Activated gamma-delta T cell treated with anti-CD3 and anti-CD28 coated beads, Interleukin-2, amount 50 U/mL, for 16 hours (primary cell): ENCODE results near the gene MID2.
A peak's percentile ranks its signal among the peaks of the same experiment; 100 is the strongest.
"Not testable (repeated sequence)": the region's sequence is repeated elsewhere in the genome, so short reads cannot be mapped to it uniquely, and the experiment has no call there.

Experiments
- DNase-seq: peaks from one replicate; pipeline ENCODE4 v3.0.0-alpha.2; 2020; ENCODE audit warnings: low read depth

Gene MID2

GRCh38 chrX:107825698-107826237 is at the start of gene MID2:
MID2 (plus strand) TSS chrX:107825866; CDS start chrX:107826427, 561 bp downstream.
- no peak for DNase-seq

DNA sequence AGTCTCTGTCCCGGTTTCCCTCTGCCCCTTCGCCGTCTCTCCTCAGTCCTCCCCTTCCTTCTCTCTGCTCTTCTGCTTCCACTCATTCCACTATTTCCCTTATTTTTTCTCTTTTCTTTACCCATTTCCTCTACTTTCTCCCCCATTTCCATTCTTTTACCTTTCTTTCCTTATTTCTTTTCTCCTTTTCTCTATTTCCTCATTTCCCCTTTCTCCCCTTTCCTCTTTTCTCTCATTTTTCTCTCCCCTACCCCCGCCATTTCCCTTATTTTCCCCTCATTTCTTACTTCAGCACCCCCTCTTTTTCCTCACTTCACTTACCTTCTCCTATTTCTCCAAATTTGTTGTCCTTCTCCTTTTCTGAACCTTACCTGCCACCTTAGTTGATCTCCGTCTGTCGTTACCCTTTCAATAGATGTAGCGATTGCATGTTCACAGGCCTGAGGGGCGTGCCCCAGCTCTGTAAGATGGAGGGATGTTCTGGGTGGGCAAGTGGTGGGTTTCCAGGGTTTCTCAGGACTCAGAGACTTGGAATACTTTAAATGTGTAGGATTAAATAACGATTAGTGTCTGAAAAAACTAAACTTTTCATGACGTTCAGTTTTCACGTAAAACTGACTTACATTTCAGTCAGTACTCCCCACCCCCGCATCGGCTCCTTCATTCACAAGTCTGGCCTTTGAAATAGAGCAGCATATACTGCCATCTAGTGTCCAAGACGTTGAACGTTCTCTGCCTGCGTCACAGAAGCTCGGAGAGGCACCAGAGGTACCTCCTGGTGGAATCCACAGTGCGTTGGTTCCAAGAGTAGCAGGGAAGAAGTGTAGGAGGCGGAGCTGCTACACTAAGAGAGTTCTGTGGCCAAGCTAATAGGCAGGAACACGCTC is 48.8 kb upstream of the MID2 start:
- peak; percentile 58 for DNase-seq

DNA sequence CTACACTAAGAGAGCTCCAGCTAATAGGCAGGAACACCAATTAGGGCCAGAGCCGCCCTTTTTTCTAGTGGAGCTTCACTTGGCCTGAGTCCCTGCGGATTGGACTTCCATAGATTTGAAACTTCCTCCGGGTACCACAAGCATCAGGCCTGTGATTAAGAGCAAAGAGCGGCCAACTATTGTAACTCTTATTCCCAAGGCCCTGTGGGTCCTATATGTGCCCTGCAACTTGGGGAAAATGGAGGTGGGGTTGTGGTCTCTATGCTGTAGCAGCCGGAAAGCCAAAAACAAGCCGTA is 48.2 kb upstream of the MID2 start, which contains the start of gene NCBP2L:
TSS of gene NCBP2L (plus strand) at position 198 of the 297 bp plus-strand sequence. CDS start 16,488 bp downstream, outside the sequence.
- DNase-seq: no peak

DNA sequence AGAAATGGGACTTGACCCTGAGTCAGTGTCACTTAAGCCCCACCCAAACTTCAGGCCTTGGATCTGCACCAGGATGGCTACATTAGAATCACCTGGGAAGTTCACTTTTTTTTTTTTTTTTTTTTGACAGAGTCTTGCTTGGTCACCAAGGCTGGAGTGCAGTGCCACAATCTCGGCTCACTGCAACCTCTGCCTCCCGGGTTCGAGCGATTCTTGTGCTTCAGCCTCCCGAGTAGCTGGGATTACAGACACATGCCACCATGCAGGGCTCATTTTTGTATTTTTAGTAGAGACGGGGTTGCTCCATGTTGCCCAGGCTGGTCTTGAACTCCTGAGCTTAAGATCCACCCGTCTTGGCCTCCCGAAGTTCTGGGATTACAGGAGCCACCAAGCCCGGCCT is 45.1 kb upstream of the MID2 start:
- no peak for DNase-seq

GRCh38 chrX:107787827-107788226 is 37.8 kb upstream of the MID2 start:
- DNase-seq: no peak

- DNase-seq: no peak
These were observed 21.2 kb upstream of the MID2 start for GRCh38 chrX:107804427-107804826.

- no peak for DNase-seq
These were observed 20.5 kb upstream of the MID2 start for GRCh38 chrX:107805179-107805578.

- DNase-seq: not testable (repeated sequence)
These were observed 15.6 kb upstream of the MID2 start for GRCh38 chrX:107810053-107810452.

GRCh38 chrX:107818900-107819521 is 6.7 kb upstream of the MID2 start:
- DNase-seq: no peak

DNA sequence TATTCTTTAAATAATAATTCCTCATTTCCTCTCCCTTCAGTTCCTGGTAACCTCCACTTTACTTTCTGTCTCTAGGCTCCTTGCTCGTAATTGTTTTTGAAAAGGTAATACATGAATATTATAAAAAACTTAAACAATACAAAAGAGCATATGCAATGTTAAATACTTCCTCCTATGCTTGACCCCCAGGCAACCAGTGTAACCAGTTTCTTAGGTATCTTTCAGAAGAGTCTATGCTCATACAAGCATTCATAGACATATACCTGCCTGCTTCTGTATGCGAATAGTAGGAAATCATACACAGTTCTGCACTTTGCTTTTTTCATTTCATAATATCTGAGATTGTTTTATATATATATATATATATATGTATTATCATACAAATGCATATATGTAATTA is 2.6 kb upstream of the MID2 start:
- DNase-seq: no peak

GRCh38 chrX:107823456-107823855 is 2.2 kb upstream of the MID2 start:
- DNase-seq: no peak

- peak; percentile 8 for DNase-seq
These were observed 768 bp downstream of the MID2 start for GRCh38 chrX:107826238-107827029.

DNA sequence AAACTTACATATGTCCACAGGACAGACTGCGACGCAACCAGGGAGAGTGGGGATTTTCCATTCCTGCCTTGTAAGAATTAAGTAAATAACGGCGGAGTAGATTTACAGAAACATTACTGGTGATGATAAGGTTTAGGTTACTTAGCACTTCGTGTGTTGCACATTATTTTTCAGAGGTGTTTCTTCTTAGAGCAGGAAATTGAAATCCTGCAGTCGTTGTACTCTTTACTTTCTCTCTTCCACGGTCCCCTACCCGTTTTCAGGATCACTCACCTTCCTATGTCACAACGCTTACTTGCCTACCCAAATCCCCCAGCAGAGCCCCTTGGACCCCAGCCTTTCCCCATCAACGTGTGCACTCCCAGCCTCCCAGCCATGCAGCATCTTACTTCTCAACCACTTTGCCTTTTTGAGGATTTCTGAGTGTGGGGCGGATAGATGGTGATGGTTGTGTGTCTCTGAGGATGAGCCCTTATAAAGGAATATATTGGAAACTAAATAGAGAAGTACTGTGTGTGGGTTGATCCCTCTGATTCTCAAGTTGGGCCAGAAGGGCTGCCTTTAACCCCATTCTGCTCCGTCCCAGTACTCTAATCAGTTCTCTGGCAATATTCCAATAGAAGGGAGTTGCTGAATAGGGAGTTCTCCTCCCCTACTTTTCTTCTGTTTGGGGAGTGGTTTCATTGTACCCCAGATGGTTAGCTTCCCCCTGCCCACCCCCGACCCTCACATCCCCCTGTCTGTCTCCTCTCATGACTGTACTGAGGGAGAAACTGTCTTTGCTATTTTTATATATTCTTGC is 1.6 kb downstream of the MID2 start:
- DNase-seq: no peak

- DNase-seq: no peak
These were observed 2.2 kb downstream of the MID2 start for GRCh38 chrX:107827852-107828251.

DNA sequence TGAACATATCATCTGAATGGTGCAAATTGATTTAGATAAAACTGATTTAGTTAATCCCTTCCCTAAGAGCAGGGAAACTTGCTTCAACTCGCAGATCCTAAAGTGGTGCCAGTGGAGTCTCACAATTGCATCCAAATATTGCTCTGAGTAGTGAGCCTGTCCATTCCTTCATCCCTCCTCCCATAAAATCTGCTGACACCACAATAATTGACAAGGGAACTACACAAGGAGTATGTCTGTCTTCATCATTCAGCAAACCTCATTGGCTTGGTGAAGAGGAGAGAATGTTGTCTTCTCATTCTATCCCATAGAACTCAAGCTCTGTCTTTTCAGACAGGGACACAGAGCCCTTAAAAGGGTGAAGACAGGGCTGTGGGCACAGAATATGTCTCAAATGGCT is 4.2 kb downstream of the MID2 start:
- DNase-seq: no peak

GRCh38 chrX:107831071-107831730 is 5.5 kb downstream of the MID2 start:
- DNase-seq: no peak

DNA sequence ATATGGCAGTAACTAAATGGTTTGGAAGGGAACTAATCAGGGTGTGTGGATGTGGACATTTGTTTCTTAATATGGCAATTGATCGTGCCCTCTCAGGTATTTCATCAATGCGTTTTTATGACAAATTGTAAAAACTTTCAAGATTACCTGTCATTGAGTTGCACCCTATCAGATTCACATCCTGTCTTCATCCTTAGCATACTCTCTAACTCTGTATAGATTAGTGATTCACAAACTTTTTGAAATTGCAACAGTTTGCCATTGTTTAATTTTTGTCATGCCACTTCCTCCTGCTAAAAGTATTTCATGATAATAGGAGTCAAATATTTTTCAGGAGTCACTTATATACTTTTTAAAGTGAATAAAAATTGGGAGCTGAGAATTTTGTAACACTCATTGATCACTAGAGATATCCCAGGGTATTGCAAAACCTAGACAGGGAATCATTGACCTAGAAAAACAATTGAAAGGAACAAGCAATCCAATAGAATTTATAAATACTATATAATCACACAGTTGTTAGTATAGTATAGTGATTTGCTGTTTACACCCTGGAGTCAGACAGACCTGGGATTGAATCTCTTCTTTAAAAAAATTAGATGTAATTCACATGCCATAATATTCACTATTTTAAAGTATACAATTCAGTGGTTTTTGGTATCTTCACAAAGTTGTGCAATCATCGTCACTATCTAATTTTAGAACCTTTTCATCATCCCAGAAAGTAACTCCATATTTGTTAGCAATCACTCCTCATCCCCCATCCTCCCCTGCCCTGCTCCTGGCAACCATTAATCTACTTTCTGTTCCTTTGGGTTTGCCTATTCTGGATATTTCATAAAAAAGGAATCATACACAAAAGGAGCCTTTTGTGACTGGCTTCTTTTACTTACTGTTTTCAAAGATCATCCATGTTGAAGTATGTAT is 8.9 kb downstream of the MID2 start:
- DNase-seq: no peak

- no peak for DNase-seq
These were observed 11.3 kb downstream of the MID2 start for GRCh38 chrX:107836958-107837357.

DNA sequence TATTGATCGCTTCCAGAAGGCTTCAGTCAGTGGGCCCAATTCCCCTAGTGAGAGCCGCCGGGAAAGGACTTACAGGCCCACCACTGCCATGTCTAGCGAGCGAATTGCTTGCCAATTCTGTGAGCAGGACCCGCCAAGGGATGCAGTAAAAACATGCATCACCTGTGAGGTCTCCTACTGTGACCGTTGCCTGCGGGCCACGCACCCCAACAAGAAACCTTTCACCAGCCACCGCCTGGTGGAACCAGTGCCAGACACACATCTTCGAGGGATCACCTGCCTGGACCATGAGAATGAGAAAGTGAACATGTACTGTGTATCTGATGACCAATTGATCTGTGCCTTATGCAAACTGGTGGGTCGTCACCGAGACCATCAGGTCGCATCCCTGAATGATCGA is 15.3 kb downstream of the MID2 start:
- no peak for DNase-seq
